Anterior cingulate cortex (tissue), 58 donors: Measurements from ENCODE around the gene LMAN2.
A peak's percentile ranks its signal among the peaks of the same experiment; 100 is the strongest.
"Not testable (repeated sequence)": the region's sequence is repeated elsewhere in the genome, so short reads cannot be mapped to it uniquely, and the experiment has no call there.

ENCODE experiments used
- DNase-seq, 58 donors: peaks; one replicate each; lab custom pipeline; 2025; lab: John Stamatoyannopoulos, UW

LMAN2 gene

DNA sequence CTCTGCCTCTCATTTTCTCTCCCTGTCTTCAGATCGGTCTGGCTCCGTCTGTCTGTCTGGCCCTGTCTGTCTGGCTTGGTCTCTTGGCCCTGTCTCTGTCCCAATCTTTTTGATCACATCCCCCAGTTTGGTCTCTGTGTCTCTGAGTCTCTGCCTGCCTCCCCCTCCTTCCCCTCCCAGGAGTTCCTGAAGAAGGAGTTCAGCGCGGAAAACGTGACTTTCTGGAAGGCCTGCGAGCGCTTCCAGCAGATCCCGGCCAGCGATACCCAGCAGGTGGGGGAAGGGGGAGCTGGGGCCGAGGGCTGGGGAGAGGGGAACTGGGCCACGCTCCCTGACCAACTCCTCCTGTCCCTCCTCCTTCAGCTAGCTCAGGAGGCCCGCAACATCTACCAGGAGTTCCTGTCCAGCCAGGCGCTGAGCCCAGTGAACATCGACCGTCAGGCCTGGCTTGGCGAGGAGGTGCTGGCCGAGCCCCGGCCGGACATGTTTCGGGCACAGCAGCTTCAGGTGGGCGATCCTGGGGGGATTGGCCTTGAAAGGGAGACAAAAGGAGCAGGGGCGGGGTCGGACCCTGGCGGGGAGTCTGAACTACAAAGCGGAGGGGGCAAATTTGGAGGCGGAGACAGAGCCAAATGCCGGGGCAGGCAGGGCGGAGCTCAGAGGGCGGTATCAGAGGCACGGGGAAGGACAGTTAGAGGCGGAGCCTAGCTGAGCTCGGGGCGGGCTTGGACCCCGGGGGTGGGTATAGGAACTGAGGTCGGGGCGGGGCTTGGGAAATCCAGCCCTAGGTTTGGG is 15.3 kb upstream of the LMAN2 start:
- peak in 8 of 58 donors; percentile 13 to 42 (median 31) for DNase-seq

DNA sequence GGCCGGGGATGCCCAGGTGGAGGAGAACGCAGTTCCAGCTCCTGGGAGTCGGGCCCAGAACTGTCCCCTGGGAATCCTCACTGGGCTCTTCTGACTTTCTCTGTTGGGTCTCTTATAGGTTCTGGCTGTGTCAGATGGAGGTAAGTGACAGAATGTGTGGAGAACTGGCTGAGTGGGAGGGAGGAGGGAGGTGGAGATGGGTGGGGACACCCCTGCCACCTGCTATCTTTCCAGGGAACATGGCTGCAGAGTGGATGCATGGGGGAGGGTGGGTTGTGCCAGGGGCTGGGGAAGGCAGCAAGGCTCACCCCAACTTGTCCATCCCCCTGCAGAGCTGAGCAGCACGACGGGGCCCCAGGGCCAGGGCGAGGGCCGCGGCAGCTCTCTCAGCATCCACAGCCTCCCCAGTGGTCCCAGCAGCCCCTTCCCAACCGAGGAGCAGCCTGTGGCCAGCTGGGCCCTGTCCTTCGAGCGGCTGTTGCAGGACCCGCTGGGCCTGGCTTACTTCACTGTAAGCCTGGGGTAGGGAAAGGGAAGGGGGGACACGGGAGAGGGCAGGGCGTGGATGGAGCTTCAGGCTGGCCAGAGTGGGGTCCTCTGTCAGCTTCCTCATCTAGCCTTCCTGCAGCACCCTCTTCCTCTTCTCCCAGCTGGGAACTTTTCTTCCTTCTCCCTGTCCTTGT is 14.5 kb upstream of the LMAN2 start:
- DNase-seq = no peak

DNA sequence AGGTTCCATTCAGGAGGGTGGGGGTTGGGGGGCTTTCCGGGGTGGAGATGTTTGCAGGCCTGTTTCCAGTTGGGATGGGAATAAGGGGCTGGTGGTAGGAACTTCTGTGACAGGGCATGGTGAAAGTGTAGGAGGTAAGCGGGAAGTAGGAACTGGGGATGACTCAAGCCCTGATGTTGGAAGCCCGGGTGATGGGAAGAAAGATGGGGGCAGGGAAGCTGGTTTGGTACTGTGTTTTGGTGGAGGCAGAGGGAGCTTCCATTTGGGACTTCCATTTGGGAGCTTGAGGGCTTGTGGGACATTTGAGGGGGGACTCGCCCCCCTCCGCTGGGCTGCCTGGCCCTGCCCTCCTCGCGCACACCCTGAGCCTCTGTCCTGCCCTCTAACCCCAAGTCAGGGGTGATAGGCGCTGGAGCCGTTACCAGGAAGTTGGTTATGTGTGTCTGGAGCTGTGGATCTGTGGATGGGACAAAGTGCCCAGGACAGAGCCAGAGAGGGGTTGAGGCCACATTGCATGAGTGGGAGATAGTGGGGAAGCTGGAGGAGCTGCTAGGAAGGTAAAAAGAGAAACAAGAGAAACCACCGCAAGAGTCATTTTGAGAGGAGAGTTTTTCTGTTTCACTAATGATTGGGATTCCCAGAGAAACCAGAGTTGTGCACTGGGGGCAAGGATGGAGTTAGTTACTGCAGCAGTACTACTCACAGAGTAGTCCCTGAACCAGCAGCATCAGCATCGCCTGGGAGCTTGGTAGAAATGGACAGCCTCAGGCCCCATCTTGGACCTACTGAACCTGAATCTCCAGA is 12.9 kb upstream of the LMAN2 start:
- DNase-seq = no peak

DNA sequence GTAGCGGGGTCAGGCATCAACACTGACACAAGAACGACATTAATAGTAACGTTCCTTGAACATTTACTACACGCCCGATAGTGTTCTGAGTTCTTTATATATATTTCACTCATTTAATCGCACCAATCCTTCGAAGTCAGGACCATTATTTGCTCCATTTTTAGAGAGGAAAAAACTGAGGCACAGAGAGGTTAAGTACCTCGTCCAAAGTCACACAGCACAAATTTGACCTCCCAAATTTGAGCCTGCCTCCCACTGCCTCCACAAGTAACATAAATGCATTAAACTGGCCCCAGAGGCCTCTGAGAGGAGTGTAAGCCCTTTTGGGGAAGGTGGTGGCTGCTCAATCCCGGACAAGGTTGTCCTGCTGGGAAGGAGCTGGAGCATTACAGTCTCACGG is 12.1 kb upstream of the LMAN2 start:
- DNase-seq = no peak

DNA sequence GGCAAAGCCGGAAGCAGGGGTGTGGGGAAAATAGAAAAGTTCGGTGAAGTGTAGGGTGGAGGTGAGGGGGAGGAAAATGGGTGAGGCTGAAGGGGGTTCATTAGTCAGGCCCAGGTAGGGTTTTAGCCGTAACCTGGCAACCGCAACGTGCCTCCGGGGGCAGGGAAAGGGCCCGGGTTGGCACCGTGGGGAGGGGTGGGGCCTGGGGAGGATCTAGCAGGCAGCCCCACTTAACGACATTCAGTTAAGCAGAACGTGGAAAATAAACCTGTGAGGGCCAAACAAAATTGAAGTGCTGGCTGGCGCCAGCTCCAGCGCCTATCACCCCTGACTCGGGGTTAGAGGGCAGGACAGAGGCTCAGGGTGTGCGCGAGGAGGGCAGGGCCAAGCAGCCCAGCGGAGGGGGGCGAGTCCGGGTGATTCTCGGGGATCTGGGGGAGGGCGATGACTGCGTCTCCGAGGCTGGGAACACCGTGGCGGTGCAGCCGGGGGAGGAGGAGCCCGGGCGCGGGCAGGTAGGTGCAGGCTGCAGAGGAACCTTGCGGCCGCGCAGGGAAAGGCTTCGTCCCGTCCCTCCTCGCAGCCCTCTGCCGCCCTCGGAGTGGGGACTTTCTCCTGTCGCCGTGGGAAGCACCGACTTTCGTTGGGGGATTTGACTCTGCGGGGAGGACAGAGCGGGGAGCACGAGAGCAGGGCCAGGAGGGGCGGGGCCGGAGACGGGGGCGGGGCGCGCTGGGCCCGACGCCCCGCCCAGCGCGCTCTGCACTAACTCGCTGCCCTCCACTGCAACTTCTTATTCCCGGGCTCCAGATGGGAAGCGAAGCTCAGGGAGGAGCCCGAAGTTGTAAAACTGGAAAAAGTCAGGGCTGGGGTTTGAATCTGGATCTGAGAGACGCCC is 11.4 kb upstream of the LMAN2 start:
- peak in 3 of 58 donors; percentile 19 to 74 (median 31) for DNase-seq

GRCh38 chr5:177362292-177362609 is 10.8 kb upstream of the LMAN2 start:
- DNase-seq = no peak

DNA sequence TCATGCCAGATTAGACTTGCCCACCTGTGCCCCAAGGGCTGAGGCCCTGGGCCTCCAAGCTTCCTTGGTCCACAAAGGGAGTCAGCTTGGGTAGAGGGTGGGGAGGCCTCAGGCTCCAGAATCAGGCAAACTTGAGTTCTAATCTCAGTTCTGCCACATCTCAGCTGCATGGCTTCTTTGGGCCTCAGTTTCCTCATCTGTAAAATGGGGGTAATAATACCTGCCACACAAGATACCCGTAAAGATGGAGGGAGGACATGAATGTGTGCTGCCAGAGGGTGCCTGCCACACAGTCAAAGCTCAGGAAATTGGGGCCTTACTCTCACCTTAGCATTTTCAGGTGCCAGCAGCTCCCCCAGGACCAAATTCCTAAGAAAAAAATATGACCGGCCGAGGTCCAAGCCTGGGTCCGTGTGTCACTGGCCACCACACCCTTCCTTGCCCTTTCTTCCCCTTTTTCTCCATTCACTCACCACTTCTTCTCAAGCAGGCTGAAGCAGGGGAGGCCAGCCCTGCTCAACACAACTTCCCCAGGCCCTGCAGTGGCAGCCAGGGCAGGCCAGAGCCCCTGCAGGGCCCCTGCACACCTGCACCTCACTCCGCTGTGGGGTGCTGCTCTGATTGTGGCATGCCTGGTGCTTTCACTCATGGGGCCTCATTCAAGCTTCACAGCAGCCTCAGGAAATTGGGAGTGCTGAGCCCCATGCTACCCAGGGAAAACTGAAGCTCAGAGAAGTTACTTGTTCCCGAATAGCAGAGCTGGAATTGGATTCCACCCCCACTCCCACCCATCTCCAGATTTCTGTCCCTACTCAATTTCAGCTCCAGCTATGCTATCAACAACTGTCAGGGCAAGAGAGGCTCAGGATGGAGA is 10.2 kb upstream of the LMAN2 start:
- DNase-seq = peak in 1 of 58 donors; percentile 49

DNA sequence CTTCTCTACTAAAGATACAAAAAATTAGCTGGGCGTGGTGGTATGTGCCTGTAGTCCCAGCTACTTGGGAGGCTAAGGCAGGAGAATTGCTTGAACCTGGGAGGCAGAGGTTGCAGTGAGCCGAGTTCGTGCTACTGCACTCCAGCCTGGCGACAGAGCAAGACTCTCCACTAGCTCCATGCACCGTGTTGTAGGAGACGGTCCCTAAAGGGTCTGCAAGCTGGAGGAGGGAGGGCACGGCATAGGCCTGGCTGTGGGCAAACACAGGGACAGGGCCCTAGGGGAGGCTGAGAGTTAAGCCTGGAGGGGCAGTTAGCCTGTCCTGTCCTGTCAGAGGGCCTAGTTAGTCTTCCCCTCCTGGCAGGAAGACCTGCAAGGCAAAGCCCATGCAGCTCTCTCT is 9.3 kb upstream of the LMAN2 start:
- not testable (repeated sequence) for DNase-seq

DNA sequence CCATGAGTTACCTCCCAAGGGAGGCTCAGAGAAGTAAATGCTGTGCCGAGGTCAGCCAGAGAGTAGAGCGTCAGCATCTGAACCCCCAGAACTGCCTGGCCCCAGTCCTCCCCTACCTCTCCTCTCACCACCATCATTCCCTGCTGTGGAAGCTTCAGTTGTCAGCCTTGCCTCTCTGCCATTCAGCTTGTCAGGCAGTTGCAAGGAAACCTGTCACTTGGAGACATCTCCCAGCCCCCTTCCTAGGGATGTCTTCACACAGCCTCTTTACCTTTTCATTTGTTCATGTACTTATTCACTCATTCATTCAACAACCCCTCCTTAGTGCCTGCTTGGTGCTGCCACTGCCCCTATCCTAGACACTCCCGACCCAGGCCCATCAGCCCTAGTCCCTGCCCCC is 8.4 kb upstream of the LMAN2 start:
- no peak for DNase-seq

DNA sequence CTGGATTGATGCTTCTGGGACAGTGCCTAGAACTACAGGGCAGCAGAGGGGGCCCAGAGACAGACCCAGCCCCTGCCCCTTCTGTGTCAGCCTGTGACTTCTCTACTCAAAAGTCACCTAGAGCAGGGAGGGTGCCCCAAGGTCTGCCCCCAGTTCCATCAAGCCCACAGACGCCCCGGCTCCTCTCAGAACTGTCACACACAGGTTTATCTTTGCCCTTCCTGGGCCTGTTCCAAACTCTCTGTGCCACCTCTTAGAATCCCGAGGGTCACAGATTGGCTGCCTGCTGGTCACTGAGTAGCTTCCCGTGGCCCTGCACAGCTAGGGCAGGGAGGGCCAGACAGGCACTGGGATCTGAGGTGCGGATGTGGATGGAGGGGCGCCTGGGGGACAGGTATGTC is 8.0 kb upstream of the LMAN2 start:
- no peak for DNase-seq

- no peak for DNase-seq
Observed at GRCh38 chr5:177358370-177358819, 6.9 kb upstream of the LMAN2 start.

- DNase-seq = peak in 9 of 58 donors; percentile 5 to 54 (median 27)
Observed at GRCh38 chr5:177357459-177358351, 6.2 kb upstream of the LMAN2 start, which contains the start of gene RGS14. Gene RGS14 (plus strand): TSS chr5:177357924. CDS start chr5:177358025, 101 bp downstream.

GRCh38 chr5:177357146-177357458 is 5.6 kb upstream of the LMAN2 start:
- no peak for DNase-seq

DNA sequence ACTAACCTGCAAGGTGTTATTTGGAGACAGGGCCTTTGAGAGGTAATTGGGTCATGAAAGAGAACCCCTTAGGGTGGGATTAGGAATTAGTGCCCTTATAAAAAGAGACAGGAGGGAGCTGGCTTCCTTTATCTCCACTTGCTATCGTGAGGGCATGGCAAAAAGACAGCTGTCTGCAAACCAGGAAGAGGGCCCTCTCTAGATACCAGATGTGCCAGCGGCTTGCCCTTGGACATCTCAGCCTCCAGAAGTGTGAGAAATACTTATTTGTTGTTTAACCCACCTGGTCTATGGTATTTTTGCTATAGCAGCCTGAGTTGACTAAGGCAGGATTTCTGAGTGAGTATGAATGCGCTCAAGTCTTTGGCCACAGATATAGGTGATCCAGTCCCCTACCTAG is 5.3 kb upstream of the LMAN2 start:
- no peak for DNase-seq

DNA sequence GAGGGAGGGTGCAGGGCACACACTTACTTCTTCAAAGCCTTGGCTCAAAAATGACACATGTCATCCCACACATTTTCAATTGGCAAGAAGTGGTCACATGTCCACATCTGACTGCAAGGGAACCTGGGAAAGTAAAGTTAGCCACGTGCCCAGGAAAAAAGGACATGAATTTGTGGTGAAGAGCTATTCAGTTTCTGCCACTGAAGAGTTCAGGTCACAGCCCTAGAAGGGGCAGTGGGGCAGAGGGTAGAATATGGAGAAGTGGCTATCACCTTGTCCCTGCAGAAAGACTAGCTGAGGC is 4.3 kb upstream of the LMAN2 start:
- no peak for DNase-seq

DNA sequence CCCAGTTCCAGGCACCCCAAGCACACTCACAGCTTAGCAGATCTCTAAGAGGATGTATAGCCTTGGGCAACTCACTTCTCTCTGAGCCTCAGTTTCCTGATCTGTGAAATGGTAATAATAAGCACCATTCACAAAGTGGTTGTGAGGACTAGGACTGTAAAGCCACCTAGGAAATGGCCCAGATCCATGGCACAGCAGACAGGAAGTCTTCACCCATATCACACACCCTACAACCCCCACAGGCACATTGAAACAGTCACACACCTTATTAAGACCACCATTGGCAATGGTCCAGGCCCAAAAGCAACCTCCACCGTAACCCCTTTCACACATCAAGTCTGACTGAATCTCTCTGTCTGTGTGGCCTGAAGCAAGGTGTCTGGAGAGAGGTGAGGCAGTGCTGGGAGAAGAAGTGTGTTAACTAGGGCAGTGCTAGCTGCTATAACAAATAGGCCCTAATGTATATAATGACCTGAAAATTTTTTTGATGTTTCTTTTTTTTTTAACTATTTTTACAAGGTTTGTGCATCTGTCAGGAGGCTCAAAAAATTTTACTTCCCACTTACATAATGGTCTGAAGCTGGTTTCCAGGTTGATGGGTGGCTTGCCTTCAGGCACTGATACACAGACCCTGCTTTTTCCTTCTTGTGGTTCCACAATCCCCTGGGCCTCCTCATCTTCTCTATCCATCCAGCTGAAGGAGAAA is 3.8 kb upstream of the LMAN2 start:
- no peak for DNase-seq

DNA sequence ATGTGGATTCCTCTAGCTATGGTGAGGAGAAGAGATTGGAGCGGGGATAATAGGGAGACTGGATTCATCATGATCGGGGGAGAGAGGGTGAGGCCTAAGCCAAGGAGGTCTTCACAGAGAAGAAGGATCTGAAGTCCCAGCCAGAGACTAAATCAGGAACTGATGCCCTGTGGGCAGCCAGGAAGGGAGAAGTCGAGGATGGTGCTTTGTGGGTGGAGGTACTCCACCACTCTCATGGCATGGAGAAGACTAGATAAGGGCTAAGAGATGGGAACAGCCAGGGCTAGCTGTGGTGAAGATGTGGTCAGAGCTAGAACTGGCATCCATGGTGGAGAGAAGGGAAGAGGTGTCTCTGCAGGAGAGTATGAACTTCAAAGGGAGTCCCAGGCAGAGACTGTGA is 3.2 kb upstream of the LMAN2 start:
- no peak for DNase-seq

- no peak for DNase-seq
Observed at GRCh38 chr5:177354256-177354655, 2.8 kb upstream of the LMAN2 start.
